PC-9 (cell line): ENCODE measurements around the gene ERCC2.

ENCODE experiments used
- CTCF ChIP-seq: fragments of 200-600 bp; sonication (generic); conservative IDR thresholded peaks from 2 replicates; pipeline ENCODE4 v1.6.1; 2017; ENCODE audit warnings: mixed run types, antibody characterized with exemption, mild to moderate bottlenecking, moderate library complexity
- EZH2 ChIP-seq: fragments of 200-600 bp; sonication (generic); IDR thresholded peaks from 2 replicates; pipeline ENCODE4 v1.8.0; 2017; ENCODE audit warnings: antibody characterized with exemption, low read depth

- TF ChIP-seq CTCF (no peak), EZH2 (no peak)
These were observed 25.5 kb downstream of the ERCC2 start for GRCh38 chr19:45344621-45345505.
